VCaP (cell line): ENCODE results near the gene FZD7.

ENCODE experiments used
- H3K27ac ChIP-seq: fragments of 450-650 bp; 2 replicates; pipeline ENCODE4 v1.5.1; 2017
- TF ChIP-seq, protein P1 (sequence below): fragments of 450-650 bp; conservative IDR thresholded peaks from 2 replicates; pipeline ENCODE4 v1.5.1; 2017; ENCODE audit warnings: mild to moderate bottlenecking, moderate library complexity

The FZD7 gene

DNA sequence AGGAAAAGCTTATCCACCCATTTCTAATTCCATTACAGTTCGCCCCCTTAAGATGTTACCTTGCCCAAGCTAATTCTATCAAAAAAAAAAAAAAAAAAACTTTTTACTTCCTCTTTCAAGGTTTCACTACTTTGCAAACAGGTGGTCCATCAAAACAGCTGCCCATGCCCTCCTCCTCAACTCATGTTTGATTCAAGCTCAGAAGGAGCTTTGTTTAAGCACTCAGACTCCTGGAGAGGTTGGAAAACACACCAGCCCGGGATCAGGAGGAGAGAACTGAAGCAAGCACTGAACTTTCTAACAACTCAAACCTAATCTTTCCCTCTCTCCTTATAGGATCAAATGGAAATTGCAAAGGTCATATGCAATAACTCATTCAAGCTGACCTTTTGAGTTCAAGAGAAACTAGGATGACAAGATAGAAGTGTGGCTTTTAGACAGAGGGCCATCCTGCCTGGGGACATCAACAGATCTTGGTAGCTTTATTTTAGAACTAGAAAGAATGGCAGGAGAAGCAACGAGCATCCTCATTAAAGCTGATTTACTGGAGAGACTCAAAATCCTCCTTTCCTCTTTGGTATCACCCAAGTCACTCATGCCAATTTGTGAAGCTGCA, 28.3 kb upstream of the FZD7 start:
- no peak overlapping the region for H3K27ac ChIP-seq
- TF ChIP-seq, protein P1, sequence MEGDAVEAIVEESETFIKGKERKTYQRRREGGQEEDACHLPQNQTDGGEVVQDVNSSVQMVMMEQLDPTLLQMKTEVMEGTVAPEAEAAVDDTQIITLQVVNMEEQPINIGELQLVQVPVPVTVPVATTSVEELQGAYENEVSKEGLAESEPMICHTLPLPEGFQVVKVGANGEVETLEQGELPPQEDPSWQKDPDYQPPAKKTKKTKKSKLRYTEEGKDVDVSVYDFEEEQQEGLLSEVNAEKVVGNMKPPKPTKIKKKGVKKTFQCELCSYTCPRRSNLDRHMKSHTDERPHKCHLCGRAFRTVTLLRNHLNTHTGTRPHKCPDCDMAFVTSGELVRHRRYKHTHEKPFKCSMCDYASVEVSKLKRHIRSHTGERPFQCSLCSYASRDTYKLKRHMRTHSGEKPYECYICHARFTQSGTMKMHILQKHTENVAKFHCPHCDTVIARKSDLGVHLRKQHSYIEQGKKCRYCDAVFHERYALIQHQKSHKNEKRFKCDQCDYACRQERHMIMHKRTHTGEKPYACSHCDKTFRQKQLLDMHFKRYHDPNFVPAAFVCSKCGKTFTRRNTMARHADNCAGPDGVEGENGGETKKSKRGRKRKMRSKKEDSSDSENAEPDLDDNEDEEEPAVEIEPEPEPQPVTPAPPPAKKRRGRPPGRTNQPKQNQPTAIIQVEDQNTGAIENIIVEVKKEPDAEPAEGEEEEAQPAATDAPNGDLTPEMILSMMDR, result no peak

DNA sequence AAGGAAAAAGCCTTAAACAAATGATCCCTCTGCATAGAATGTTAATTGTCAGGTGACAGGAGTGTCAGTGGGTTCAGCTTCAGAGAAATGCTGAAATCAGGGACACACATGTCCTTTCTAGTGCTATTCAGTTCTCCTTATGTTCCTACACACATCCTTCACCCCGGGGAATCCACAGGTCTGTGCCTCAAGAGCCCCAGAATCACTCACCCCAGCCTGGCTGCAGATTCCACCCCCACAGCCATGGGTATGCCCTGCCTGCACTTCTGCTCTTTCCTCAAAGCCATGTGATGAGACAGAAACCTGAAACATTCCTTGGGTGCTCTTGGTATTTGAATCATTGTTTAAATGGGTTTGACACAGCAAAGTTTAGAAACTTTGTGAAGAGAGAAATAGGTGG, 27.4 kb upstream of the FZD7 start:
- no peak overlapping the region for H3K27ac ChIP-seq
- TF ChIP-seq, protein P1, result no peak

DNA sequence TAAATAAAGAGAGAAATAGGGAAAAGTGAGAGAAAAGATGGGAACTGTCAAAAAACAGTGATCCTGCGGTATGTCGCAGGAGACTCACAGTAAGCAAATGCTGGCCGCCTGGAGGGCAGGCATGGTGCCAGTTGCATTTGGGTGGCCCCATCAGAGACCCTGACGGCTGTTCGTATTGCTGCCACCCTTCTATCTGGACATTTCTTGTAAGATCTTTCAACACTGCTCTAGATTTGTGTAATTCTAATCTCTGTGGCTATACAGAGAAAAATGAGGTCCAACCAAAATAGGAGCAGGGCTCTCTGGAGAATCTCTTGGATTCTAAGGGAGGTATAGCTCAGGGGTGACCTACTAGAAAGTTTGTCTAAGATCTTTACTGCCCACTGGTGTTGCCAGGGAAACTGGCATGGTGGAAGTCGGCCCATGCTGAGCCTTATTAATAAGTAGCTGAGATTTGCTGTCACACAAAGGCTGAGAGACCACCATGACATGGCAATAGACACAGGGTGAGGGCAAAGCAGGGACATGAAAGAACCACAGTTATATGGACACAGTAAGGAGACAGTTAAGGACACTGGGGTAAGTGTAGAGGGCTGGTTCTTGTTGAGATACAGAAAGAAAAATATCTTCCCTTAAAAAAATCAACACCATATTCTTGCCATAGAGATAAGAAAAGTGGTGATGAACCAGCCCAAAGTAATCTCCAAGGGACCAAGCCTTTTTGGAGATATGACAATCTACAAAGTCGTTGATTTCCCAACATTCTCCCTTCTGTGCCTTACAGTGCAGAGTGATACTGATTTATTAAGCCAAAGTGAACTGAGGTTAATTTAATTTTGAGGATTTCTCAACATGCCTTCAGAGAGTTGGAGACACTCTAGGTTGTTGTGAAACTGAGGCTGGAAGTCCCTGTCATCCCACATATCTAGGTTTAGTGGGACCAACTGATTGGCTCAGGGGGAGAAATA, 26.4 kb upstream of the FZD7 start:
- H3K27ac ChIP-seq, result no peak overlapping the region
- TF ChIP-seq, protein P1, result no peak

DNA sequence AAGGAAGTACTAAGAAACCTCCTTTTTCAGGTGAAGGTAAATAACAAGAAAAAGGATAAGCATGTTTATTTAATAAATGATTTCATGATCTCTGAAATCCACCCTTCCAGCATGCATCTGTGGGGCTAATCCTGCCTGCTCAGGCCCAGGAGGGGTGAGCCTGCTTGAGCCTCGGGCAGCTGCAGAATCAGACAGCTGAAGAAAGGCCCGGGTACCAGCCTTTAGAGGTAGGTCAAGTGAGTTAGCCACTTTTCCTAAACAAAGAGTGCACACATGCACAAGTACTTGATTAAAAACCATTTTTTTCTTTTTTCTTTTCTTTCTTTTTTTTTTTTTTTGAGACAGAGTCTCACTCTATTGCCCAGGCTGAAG, 25.7 kb upstream of the FZD7 start:
- TF ChIP-seq, protein P1, result no peak
- H3K27ac ChIP-seq, result no peak overlapping the region

DNA sequence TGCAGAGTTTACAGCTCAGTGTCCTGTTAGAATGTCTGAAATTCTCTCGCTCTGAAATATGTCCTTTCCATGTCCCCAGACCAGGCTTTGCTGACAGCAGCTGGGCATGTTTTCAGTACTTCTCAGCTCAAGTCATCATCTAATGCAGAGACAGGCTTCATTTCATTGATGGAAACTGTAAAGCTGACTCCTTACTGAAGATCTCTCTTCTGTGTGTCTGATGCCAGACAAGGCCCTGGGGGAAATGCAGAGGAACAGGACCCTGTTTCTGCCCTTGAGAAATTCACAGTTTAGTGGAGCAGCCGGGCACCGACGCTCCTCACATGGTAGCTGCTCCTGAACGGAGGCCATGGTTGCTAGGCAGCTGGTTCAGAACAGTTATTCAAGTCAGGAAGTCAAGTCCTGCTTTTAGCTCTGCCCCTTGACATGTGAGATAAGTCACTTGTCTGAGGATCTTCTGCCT, 24.6 kb upstream of the FZD7 start:
- TF ChIP-seq, protein P1, result no peak
- no peak overlapping the region for H3K27ac ChIP-seq

DNA sequence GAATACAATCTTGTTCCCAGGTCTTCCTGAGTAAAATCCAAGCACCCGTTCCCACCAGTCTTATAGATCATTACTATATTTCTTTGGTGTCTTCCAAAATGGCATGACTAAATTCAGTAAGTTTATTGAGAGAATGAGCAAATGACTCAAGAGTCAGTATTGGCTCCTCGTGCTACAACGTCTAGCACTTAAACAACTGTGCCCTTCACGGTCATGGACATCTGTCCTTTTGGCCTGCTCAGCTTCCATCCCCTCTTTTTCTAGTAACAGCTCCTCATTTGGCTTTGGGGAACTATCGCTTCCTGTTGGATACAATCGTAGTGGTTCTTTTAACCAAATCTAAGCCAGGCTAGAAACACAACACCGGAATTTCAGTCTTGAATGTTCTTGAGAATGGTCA, 24.1 kb upstream of the FZD7 start:
- no peak overlapping the region for H3K27ac ChIP-seq
- TF ChIP-seq, protein P1, result no peak

DNA sequence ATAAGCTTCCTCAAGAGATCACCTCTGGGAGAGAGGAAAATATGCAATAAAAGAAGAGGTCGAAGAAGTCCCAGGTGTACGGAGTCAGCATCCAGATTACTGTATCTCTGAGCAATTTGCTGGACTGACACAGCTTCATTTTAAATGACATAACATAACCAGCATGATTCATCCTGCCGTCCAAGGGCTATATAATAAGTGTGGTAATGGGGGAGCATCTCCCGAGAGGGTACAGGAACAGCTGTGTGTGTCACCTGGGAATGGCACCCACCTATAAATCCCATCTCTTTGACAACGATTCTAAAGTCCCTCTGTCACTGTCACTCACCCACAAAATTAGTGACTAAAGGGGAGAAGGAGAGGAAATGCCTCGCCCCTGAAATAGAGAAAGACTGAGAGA, 19.3 kb upstream of the FZD7 start:
- H3K27ac ChIP-seq, result peak overlapping the region; percentile 38
- TF ChIP-seq, protein P1, result no peak
